ENCODE measurements around the gene LRPPRC.

The LRPPRC gene

GRCh38 chr2:43853141-43854081 is 142.4 kb downstream of the LRPPRC start:
- DNase-seq: no peak

GRCh38 chr2:43852196-43852730 is 143.5 kb downstream of the LRPPRC start:
- DNase-seq: no peak

- DNase-seq: no peak
Measured at GRCh38 chr2:43851011-43851980, 144.5 kb downstream of the LRPPRC start.

GRCh38 chr2:43848214-43848613 is 147.6 kb downstream of the LRPPRC start:
- no peak for DNase-seq

- no peak for DNase-seq
Measured at GRCh38 chr2:43846140-43846793, 149.5 kb downstream of the LRPPRC start.

GRCh38 chr2:43845181-43845580 is 150.6 kb downstream of the LRPPRC start:
- no peak for DNase-seq

GRCh38 chr2:43842866-43843226 is 152.9 kb downstream of the LRPPRC start:
- no peak for DNase-seq

- DNase-seq: no peak
Measured at GRCh38 chr2:43841949-43842865, 153.6 kb downstream of the LRPPRC start.

- DNase-seq: no peak
Measured at GRCh38 chr2:43840965-43841364, 154.8 kb downstream of the LRPPRC start.

- no peak for DNase-seq
Measured at GRCh38 chr2:43839776-43840564, 155.8 kb downstream of the LRPPRC start.

GRCh38 chr2:43838560-43839267 is 157.1 kb downstream of the LRPPRC start, which contains the start of the genes ABCG5 and ABCG8:
TSS of gene ABCG5 (minus strand) at chr2:43838839. CDS start at chr2:43838679, 160 bp downstream.
TSS of gene ABCG8 (plus strand) at chr2:43838971. CDS start at chr2:43839054, 83 bp downstream.
- no peak for DNase-seq

GRCh38 chr2:43837831-43838559 is 157.8 kb downstream of the LRPPRC start:
- no peak for DNase-seq

GRCh38 chr2:43837033-43837432 is 158.8 kb downstream of the LRPPRC start:
- DNase-seq: no peak
